ENCODE results near the gene HIP1R.
"Not testable (repeated sequence)": the region's sequence is repeated elsewhere in the genome, so short reads cannot be mapped to it uniquely, and the experiment has no call there.

The HIP1R gene

DNA sequence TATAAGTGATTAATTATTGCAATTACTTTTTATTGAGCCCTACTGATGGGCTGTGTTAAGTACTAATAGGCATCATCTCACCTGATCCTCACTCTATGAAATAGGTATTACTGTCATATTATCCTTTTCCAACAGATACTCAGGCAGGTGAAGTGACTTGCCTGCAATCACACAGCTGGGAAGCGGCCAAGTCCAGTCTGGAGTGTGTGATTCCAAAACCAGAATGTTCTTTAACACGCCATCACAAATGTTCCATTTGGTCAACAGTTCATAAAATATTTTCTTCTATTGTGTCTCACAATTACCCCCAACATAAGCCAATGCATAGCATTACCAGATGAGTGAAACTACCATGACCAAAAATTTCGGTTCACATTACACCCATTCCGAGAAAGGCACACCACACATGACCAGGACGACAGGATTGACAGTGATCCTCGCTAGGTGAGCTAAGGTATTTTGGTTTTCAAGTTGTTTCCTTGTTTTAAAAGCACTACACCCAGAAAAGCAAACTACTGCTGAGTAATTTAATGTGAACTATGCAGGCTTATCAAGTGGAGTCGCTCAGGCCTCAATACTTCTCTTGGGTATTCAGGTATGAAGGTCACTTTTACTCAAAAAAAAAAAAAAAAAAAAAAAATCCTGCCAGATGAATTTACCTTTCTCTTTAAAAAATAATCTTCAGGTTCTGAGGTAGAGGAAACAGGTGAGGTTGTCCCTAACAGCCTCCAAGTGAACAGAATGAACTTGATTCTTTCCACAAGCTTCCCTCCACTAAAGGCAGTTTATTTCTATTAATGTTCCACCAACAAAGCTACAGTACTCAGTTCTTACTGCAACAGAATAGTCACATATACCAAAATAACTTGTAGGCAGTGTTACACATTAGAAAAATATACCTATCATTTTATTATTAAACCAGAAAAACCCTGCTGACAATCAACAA lies 58.2 kb downstream of the HIP1R start:
- Histone ChIP-seq H3K4me1 (ENCODE audit: insufficient read depth, low read length) (peaks cover 40% of the 10 kb centered on the region), H3K9ac (ENCODE audit: low read depth, low read length) (no peak overlapping the region)

DNA sequence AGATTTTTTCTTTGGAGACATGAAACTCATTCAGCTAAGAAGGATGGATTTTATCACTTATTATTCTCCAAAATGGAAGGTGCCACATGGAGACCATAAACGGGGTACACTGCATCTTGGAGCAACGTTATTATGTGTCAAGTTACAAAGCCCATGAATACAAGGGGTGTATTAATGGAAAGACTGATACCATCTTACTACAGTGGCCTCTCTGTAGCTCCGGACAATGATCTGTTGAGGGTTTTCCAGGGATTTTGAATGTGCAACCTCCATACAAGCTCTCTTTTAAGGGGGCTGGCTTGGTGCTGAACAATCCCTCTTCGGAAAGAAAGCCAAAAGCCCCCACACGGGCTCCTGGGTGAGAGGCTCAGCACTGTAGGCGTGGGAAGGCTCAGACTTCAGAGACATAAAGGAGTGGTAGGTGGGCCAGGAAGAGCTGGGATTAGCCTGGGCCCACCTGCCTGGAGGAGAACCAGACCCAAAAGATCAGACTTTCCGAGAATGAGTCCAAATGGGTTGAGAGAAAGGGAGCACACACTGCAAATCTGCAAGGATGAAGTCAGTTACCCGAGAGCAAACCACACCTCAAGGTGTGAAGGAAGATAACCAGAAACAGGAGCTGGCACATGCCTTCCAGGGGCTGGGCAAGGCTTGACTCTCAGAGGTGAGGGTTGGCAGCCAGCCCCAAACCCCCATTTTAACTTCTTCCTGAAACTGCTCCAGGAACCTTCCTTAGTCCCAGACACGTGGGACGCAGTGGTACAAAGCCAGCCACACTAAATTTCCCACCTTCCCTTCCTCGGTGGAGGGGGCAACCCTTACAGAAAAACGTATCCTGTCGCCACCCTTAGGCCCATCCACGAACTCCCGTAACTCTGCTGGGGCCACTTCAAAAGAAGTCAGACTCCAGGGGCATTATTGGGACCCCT lies 59.2 kb downstream of the HIP1R start:
- Histone ChIP-seq H3K4me1 (ENCODE audit: insufficient read depth, low read length) (peaks cover 33% of the 10 kb centered on the region), H3K36me3 (ENCODE audit: insufficient read depth, low read length) (no peaks in the 10 kb centered on the region), H3K9me3 (ENCODE audit: control insufficient read depth, insufficient read depth, low read length) (no peaks in the 10 kb centered on the region), H3K9ac (ENCODE audit: low read depth, low read length) (peak overlapping the region; percentile 94; the same call in 1 of the 2 replicates)

More for the DNA sequence above, 58.2 kb downstream of the HIP1R start:
- Histone ChIP-seq H3K36me3 (ENCODE audit: insufficient read depth, low read length) (no peaks in the 10 kb centered on the region), H3K9me3 (ENCODE audit: control insufficient read depth, insufficient read depth, low read length) (no peaks in the 10 kb centered on the region)

DNA sequence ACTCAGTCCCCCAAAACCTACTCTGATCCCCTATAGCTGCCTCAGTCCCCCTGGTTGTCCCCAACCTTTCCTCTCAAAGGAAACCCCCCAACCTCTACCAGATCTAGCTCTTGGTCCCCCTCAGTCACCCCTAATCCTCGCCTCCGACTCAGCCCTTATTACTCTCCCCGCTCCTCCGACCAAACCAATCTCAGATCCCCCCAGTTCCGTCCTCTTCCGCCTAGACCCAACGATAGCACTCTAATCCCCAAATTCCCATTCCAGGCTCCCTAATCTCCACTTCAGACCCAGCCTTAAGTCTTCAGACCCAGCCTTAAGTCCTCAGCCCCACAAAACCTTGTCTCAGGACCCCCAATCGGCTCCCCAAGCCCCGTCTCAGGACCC lies 60.1 kb downstream of the HIP1R start:
- peaks cover 28% of the 10 kb centered on the region for H3K4me1 ChIP-seq (ENCODE audit: insufficient read depth, low read length)
- H3K36me3 ChIP-seq (ENCODE audit: insufficient read depth, low read length), result no peaks in the 10 kb centered on the region
- H3K9me3 ChIP-seq (ENCODE audit: control insufficient read depth, insufficient read depth, low read length), result no peaks in the 10 kb centered on the region
- H3K9ac ChIP-seq (ENCODE audit: low read depth, low read length), result peak overlapping the region; percentile 94

DNA sequence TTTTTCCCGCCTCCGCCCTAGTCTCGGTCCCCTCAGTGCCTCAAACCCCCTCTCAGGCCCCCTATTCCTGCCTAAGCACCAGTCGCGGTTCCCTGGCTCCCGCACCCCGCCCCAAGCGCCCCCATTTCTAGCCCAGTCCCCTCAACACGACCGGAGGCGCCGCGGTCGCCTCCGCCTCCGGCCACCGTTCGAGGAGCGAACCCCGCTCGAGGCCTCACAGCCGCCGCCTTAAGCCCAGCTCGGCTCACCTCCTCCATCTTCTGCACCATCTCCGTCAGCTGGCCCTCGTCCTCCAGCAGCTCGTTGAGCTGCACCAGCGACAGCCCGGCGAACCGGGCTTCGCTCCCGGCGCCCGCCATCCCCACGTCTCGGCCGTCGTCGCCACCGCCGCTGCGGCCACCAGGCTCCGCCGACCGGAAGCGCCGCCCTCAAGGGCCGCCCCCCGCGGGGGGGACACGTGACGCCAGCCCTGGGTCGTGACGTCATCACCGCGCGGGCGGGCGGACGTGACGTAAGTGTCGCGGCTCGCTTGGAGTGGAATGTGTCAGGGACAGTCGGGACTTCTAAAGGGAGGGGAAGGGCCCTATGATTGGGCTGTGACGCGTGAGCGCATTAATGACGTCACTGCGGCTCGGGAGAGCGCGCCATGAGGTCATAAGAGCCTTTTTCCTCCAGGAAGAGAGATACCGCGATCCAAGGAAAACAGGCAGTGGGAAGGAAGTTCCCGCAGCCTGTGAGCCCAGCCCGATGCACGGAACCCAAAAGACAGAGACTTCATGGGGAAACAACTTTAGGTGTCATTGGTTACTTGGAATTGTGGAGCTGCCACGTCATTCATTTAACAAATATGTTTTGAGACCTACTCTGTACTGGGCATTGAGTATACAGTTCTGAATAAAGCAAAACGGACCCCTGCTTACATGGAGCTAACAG lies 60.7 kb downstream of the HIP1R start, which contains the start of gene VPS37B:
Gene VPS37B (minus strand): TSS at position 421 of the 933 bp plus-strand sequence. CDS start 62 bp downstream, at position 359.
- Histone ChIP-seq H3K9ac (ENCODE audit: low read depth, low read length) (peak within 1 kb of the TSS; percentile 94), H3K4me1 (ENCODE audit: insufficient read depth, low read length) (peaks cover 24% of the 10 kb centered on the region), H3K9me3 (ENCODE audit: control insufficient read depth, insufficient read depth, low read length) (no peaks in the 10 kb centered on the region), H3K36me3 (ENCODE audit: insufficient read depth, low read length) (no peaks in the 10 kb centered on the region)

DNA sequence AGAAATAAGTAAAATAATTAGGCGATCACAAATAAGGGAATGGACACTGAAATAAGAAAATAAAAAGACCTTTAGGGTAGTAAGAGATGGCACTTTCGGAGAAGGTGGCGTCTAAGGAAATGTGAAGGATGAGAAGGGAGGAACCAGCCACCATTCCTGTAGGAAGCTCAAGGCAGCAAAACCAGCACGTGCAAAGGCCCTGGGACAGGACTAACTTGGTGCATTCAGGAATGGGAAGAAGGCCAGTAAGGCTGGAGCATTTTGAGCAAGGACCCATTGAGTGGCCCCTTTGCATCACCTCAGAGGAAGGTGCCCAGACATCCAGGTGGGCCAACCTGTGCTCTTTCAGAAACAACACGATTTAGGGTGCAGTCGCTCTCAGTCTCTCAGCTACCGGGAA lies 61.4 kb downstream of the HIP1R start:
- H3K9ac ChIP-seq (ENCODE audit: low read depth, low read length), result no peak overlapping the region
- peaks cover 17% of the 10 kb centered on the region for H3K4me1 ChIP-seq (ENCODE audit: insufficient read depth, low read length)
- H3K9me3 ChIP-seq (ENCODE audit: control insufficient read depth, insufficient read depth, low read length), result no peaks in the 10 kb centered on the region
- no peaks in the 10 kb centered on the region for H3K36me3 ChIP-seq (ENCODE audit: insufficient read depth, low read length)

DNA sequence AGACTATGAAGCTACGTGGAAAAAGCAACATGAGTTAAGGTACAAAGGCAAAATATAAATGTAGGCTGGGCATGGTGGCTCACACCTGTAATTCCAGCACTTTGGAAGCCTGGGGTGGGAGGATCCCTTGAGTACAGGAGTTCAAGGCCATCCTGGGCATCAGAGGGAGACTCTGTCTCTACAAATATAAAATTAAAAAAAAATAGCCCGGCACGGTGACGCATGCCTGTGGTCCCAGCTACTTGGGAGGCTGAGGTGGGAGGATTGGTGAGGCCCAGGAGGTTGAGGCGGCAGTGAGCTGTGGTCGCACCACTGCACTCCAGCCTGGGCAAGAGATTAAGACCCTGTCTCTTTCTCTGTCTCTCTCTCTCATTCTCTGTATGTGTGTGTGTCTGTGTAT lies 64.6 kb downstream of the HIP1R start:
- Histone ChIP-seq H3K9ac (ENCODE audit: low read depth, low read length) (no peak overlapping the region), H3K36me3 (ENCODE audit: insufficient read depth, low read length) (no peaks in the 10 kb centered on the region), H3K9me3 (ENCODE audit: control insufficient read depth, insufficient read depth, low read length) (no peaks in the 10 kb centered on the region), H3K4me1 (ENCODE audit: insufficient read depth, low read length) (peaks cover 8% of the 10 kb centered on the region; the same call in 1 of the 2 replicates)

DNA sequence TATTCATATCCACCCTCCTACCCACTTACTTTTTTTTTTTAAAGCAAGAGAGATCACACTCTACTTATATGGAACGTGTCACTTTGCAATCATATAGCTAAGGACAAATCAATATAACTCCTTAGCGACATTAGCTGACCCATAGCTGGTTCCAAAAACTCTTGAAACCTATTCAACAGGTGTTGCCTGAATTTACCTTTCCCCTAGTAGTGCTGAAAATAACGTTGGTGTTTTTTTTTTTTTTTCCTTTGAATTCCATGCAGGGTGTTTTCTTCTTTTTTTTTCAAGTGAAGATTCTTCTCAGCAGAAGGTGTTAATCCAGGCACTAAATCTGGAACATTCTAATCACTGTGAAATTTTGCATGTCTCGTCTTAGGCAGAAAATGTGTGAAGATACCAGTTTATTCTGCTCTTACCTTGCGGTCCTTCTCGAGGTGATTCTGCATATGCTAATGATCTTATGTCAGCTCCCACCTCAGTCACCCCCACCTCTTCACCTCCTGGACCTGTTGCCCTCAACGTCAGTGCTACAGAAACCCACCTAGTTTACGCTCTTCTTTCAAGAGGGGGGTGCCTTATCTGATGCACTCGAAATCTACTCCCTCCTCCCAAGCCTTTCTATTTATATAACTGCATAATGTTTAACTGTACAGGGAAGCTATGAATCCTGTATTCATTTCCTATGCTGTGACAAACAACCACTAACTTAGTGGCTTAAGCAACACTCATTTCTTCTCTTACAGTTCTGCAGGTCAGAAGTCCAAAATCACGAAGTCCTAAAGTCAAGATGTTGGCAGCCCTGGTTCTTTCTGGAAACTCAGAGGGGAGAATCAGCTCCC lies 67.8 kb downstream of the HIP1R start:
- Histone ChIP-seq H3K9ac (ENCODE audit: low read depth, low read length) (no peak overlapping the region), H3K36me3 (ENCODE audit: insufficient read depth, low read length) (no peaks in the 10 kb centered on the region), H3K9me3 (ENCODE audit: control insufficient read depth, insufficient read depth, low read length) (no peaks in the 10 kb centered on the region), H3K4me1 (ENCODE audit: insufficient read depth, low read length) (peaks cover 8% of the 10 kb centered on the region; the same call in 1 of the 2 replicates)

DNA sequence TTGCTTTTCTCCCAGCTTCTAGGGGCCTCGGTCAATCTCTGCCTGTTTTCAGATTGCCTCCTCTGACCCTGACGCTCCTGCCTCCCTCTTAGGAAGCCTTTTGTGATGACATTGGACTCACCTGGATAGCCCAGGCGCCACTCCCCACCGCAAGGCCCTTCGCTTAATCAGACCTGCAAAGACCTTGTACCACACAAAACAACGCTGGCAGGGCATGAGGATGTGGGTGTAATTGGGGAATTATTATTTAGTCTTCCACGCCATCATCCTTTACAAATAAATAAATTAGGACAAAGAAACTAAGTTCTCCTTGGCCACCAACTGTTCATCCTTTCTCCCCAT lies 68.4 kb downstream of the HIP1R start:
- Histone ChIP-seq H3K4me1 (ENCODE audit: insufficient read depth, low read length) (peaks cover 8% of the 10 kb centered on the region; the same call in 1 of the 2 replicates), H3K9ac (ENCODE audit: low read depth, low read length) (no peak overlapping the region), H3K36me3 (ENCODE audit: insufficient read depth, low read length) (no peaks in the 10 kb centered on the region), H3K9me3 (ENCODE audit: control insufficient read depth, insufficient read depth, low read length) (no peaks in the 10 kb centered on the region)

DNA sequence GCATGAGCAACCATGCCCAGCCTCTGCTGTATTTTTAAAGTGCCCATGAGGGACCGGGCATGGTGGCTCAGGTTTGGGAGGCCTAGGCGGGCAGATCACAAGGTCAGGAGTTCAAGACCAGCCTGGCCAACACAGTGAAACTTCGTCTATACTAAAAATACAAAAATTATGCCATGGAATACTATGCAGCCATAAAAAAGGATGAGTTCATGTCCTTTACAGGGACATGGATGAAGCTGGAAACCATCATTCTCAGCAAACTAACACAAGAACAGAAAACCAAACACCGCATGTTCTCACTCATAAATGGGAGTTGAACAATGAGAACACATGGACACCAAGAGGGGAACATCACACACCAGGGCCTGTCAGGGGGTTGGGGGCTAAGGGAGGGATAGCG lies 70.0 kb downstream of the HIP1R start:
- H3K9ac ChIP-seq (ENCODE audit: low read depth, low read length); H3K36me3 ChIP-seq (ENCODE audit: insufficient read depth, low read length); H3K9me3 ChIP-seq (ENCODE audit: control insufficient read depth, insufficient read depth, low read length): not testable (repeated sequence)
- H3K4me1 ChIP-seq (ENCODE audit: insufficient read depth, low read length), result peaks cover 13% of the 10 kb centered on the region

DNA sequence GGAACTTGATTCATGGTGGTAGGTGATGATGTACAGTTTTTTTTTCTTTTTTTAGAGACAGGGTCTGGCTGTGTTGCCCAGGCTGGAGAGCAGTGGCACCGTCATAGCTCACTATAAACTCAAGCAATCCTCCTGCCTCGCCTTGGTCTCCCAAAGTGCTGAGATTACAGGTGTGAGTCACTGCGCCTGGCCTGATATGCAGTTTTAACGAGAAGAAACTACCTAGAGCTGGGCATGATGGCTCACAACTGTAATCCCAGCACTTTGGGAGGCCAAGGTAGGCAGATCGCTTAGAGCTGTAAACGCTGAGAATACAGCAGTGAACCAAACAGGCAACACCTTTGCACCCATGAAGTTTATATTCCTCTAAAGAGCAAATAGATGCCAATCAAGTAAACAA lies 73.7 kb downstream of the HIP1R start:
- Histone ChIP-seq H3K36me3 (ENCODE audit: insufficient read depth, low read length) (no peaks in the 10 kb centered on the region), H3K4me1 (ENCODE audit: insufficient read depth, low read length) (peaks cover 6% of the 10 kb centered on the region), H3K9me3 (ENCODE audit: control insufficient read depth, insufficient read depth, low read length) (no peaks in the 10 kb centered on the region), H3K9ac (ENCODE audit: low read depth, low read length) (no peak overlapping the region)

DNA sequence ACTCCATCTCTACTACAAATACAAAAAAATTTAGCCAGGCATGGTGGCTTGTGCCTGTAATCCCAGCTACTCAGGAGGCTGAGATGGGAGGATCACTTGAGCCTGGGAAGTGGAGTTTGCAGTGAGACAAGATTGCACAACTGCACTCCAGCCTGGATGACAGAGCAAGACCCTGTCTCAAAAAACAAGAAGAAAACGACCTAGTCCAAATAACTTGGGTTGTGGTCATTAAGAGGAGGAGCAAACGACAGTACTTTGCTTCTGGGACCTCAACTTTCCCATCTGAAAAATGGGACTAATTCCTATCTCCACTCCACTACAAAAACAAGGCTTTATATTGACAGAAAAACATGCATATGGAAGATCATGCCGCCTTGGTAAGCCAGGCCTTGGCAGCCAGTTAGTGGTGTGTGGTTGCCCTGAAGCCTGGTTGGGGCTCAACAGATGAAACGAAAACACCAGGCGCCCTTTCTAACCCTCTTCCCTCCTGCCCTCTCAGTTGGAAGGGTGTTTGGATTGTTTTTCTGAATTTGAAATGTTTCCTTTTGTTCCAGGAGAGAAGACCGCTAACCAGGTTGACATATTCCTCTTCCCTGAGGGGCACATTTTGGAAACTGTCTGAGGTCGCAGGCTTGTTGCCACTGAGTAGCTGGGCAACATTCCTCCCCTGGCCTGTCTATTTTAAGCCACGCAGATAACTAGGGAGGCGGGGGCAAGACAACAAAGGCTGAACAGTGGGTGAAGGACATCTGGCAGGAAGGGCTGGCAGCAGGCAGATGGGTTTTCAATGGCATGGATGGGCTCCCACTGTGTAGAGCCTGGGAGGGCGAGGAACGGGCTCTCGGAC lies 74.4 kb downstream of the HIP1R start:
- no peaks in the 10 kb centered on the region for H3K36me3 ChIP-seq (ENCODE audit: insufficient read depth, low read length)
- H3K9me3 ChIP-seq (ENCODE audit: control insufficient read depth, insufficient read depth, low read length), result no peaks in the 10 kb centered on the region
- H3K4me1 ChIP-seq (ENCODE audit: insufficient read depth, low read length), result peaks cover 6% of the 10 kb centered on the region
- no peak overlapping the region for H3K9ac ChIP-seq (ENCODE audit: low read depth, low read length)

Measured in ES-I3 (cell line).